AG04450 (cell line): ENCODE measurements around the gene STK10. TPM values are rescaled to one million over a fixed set of nuclear protein-coding genes. Genes with fewer than 3 reads are reported as not detected.

ENCODE experiments used
- CTCF ChIA-PET: fragments of 300-600, 350-600 bp; formaldehyde crosslinking; extraction: SDS; loops from one replicate; lab custom pipeline; 2022; ENCODE audit warnings: antibody characterized with exemption, inconsistent platforms; lab: Charles Lee
- POLR2A ChIA-PET: fragments of 350-600 bp; formaldehyde crosslinking; extraction: SDS; loops from one replicate; lab custom pipeline; 2021; ENCODE audit warnings: antibody characterized with exemption, inconsistent platforms; lab: Yijun Ruan, JAX
- DNase-seq: peaks from one replicate; pipeline ENCODE4 v3.0.0-alpha.2; 2011; ENCODE audit warnings: low read depth, low spot score
- H3K27ac ChIP-seq: one replicate; pipeline ENCODE4 v1.5.1; 2012; ENCODE audit warnings: low read depth, low read length, control low read depth
- H3K27me3 ChIP-seq: one replicate; pipeline ENCODE4 v1.6.0; 2012; ENCODE audit warnings: low read length; ENCODE audit not compliant: control insufficient read depth, insufficient read depth
- H3K4me3 ChIP-seq: 2 replicates; pipeline ENCODE4 v1.5.1; 2011; ENCODE audit warnings: mild to moderate bottlenecking, low read depth, low read length, control low read depth
- H3K9me3 ChIP-seq: 2 replicates; pipeline ENCODE4 v1.5.1; 2012; ENCODE audit warnings: low read length; ENCODE audit not compliant: control insufficient read depth, insufficient read depth
- CTCF ChIP-seq: IDR thresholded peaks from 2 replicates; pipeline ENCODE4 v1.5.1; 2011; ENCODE audit warnings: low read depth, low read length, control low read depth, inconsistent platforms
- polyA plus RNA-seq: library from polyadenylated mRNA; depleted of rRNA; stranded (reverse); fragments of >200 nt; gene quantifications from 2 replicates; pipeline ENCODE4 v1.2.3, GENCODE V29; 2011

The STK10 gene
- polyA plus RNA-seq, 1 experiment: 7.8 TPM

- no peak for TF ChIP-seq CTCF
- POLR2A ChIA-PET: no interaction called here
- Histone ChIP-seq H3K9me3 (no peaks in the 10 kb centered on the region), H3K4me3 (no peak overlapping the region), H3K27ac (no peak overlapping the region), H3K27me3 (no peaks in the 10 kb centered on the region)
- CTCF ChIA-PET: no interaction called here
- DNase-seq: no peak
These were observed 101.6 kb downstream of the STK10 start for GRCh38 chr5:172086194-172086975.

GRCh38 chr5:172085738-172086137 lies 102.3 kb downstream of the STK10 start:
- H3K27me3 ChIP-seq: no peaks in the 10 kb centered on the region
- POLR2A ChIA-PET: no interaction called here
- TF ChIP-seq CTCF: no peak
- no peaks in the 10 kb centered on the region for H3K9me3 ChIP-seq
- no peak overlapping the region for H3K4me3 ChIP-seq
- CTCF ChIA-PET: no interaction called here
- H3K27ac ChIP-seq: no peak overlapping the region
- DNase-seq: no peak

- ChIA-PET POLR2A (no interaction called here), CTCF (no interaction called here)
- no peak overlapping the region for H3K27ac ChIP-seq
- no peak for DNase-seq
- H3K9me3 ChIP-seq: no peaks in the 10 kb centered on the region
- no peak overlapping the region for H3K4me3 ChIP-seq
- H3K27me3 ChIP-seq: no peaks in the 10 kb centered on the region
- no peak for TF ChIP-seq CTCF
These were observed 105.8 kb downstream of the STK10 start for GRCh38 chr5:172082180-172082579.

GRCh38 chr5:172079876-172080275 lies 108.1 kb downstream of the STK10 start:
- CTCF ChIA-PET: interaction anchor here (1.3 to 2.5 kb wide), 2 partner anchors 20 to 167 kb away, joined by 3 to 9 read pairs; no protein-coding TSS in a partner anchor
- POLR2A ChIA-PET: no interaction called here
- Histone ChIP-seq H3K27me3 (no peaks in the 10 kb centered on the region), H3K27ac (no peak overlapping the region), H3K4me3 (no peak overlapping the region), H3K9me3 (no peaks in the 10 kb centered on the region)
- no peak for DNase-seq
- no peak for TF ChIP-seq CTCF

GRCh38 chr5:172078726-172079345 lies 109.2 kb downstream of the STK10 start:
- POLR2A ChIA-PET: no interaction called here

More at GRCh38 chr5:172078726-172079345, 109.2 kb downstream of the STK10 start:
- Histone ChIP-seq H3K27ac (no peak overlapping the region), H3K27me3 (no peaks in the 10 kb centered on the region), H3K4me3 (no peak overlapping the region), H3K9me3 (no peaks in the 10 kb centered on the region)
- no peak for DNase-seq
- CTCF ChIA-PET: interaction anchor here (0.6 to 2.5 kb wide), 3 partner anchors 19 to 1745 kb away, joined by 4 to 9 read pairs (median 6); no protein-coding TSS in a partner anchor
- no peak for TF ChIP-seq CTCF
